Measurements from ENCODE around the gene NCBP3. TPM values are rescaled to one million over a fixed set of nuclear protein-coding genes. Genes with fewer than 3 reads are reported as not detected.
A peak's percentile ranks its signal among the peaks of the same experiment; 100 is the strongest.

Gene NCBP3
- total RNA-seq (10 to 100 TPM; 10.9 to 23.5 (median 17.7) TPM), polyA plus RNA-seq (10 to 100 TPM in 1 of 3 donors, 1 to 10 TPM in 2; 9.3 to 15.1 (median 9.9) TPM)
- long read RNA-seq, donor 1, full-length matches to known transcripts, result 5 of 8 reads
- long read RNA-seq, donor 1, partial matches to known transcripts, result 0 of 8 reads
- long read RNA-seq, donor 1, other reads (novel, unspliced or antisense), result 3 of 8 reads
- long read RNA-seq, donor 2, full-length matches to known transcripts, result 11 of 17 reads
- long read RNA-seq, donor 2, partial matches to known transcripts, result 1 of 17 reads
- long read RNA-seq, donor 2, other reads (novel, unspliced or antisense), result 5 of 17 reads

GRCh38 chr17:3845621-3846436, at the start of gene NCBP3:
Gene NCBP3, minus strand, starts transcription at chr17:3846246. Its CDS starts 23 bp downstream, at chr17:3846223.
- intact Hi-C loops (cut with DNase I), result loop anchor here in 1 of 2 donors (2.0 kb wide), 1 partner anchor 109 kb away; no protein-coding TSS in a partner anchor
- H3K27ac ChIP-seq, result peak within 1 kb of the TSS; percentile 94
- H3K4me3 ChIP-seq, result peak within 1 kb of the TSS; percentile 96
- peaks cover 13% of the 10 kb centered on the region for H3K4me1 ChIP-seq
- peaks cover 0 to 37% of the 10 kb centered on the region in 2 donors for H3K36me3 ChIP-seq (ENCODE audit: insufficient read depth in 1 of 2, low read depth in 1 of 2)
- DNase-seq (peak; percentile 91 to 94), ATAC-seq (peak; percentile 97 to 99 (median 98))
- TF ChIP-seq, protein P1, sequence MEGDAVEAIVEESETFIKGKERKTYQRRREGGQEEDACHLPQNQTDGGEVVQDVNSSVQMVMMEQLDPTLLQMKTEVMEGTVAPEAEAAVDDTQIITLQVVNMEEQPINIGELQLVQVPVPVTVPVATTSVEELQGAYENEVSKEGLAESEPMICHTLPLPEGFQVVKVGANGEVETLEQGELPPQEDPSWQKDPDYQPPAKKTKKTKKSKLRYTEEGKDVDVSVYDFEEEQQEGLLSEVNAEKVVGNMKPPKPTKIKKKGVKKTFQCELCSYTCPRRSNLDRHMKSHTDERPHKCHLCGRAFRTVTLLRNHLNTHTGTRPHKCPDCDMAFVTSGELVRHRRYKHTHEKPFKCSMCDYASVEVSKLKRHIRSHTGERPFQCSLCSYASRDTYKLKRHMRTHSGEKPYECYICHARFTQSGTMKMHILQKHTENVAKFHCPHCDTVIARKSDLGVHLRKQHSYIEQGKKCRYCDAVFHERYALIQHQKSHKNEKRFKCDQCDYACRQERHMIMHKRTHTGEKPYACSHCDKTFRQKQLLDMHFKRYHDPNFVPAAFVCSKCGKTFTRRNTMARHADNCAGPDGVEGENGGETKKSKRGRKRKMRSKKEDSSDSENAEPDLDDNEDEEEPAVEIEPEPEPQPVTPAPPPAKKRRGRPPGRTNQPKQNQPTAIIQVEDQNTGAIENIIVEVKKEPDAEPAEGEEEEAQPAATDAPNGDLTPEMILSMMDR (IDR thresholded peaks at IDR 0.05), result peak; percentile 92
- no peaks in the 10 kb centered on the region for H3K9me3 ChIP-seq
- H3K27me3 ChIP-seq (ENCODE audit: insufficient read depth in 3 of 3, low read length in 2 of 3), result no peaks in the 10 kb centered on the region
- WGBS, 3 donors, result 0% methylated on average over 64 to 76 of the region's 76 CpGs

DNA sequence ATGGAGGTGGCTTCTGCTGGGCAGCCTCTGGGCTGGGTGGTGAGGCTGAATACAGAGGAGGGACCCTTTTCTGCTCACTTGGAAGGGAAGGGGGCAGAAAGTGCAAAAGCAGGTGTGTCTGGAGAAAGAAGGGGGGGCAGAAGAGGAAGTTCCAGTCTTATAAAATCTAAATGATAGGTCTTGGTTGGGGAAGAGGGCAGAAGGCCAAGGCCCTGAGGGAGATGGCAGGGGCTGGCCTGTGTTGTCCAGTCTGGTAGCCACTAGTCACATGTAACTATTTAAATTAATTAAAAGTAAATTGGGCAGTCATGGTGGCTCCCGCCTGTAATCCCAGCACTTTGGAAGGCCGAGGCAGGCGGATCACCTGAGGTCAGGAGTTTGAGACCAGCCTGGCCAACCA, 49.3 kb upstream of the NCBP3 start:
- H3K4me3 ChIP-seq, result no peak overlapping the region
- TF ChIP-seq, protein P1 (IDR thresholded peaks at IDR 0.05), result no peak
- DNase-seq, result no peak
- H3K9me3 ChIP-seq, result no peaks in the 10 kb centered on the region
- ATAC-seq, result no peak
- peaks cover 19% of the 10 kb centered on the region for H3K4me1 ChIP-seq
- no peaks in the 10 kb centered on the region for H3K36me3 ChIP-seq (ENCODE audit: insufficient read depth in 1 of 2, low read depth in 1 of 2)
- no peaks in the 10 kb centered on the region for H3K27me3 ChIP-seq (ENCODE audit: insufficient read depth in 3 of 3, low read length in 2 of 3)
- intact Hi-C loops (cut with DNase I), result no loop called here
- H3K27ac ChIP-seq, result peak overlapping the region; percentile 68
- WGBS, 3 donors, result 97 to 100% (median 99%) methylated on average over 3 of the region's 3 CpGs

GRCh38 chr17:3894911-3895343, 48.9 kb upstream of the NCBP3 start:
- Histone ChIP-seq H3K9me3 (no peaks in the 10 kb centered on the region), H3K4me3 (no peak overlapping the region), H3K27me3 (ENCODE audit: insufficient read depth in 3 of 3, low read length in 2 of 3) (no peaks in the 10 kb centered on the region), H3K4me1 (peaks cover 19% of the 10 kb centered on the region), H3K36me3 (ENCODE audit: insufficient read depth in 1 of 2, low read depth in 1 of 2) (no peaks in the 10 kb centered on the region), H3K27ac (peak overlapping the region; percentile 68)
- TF ChIP-seq, protein P1 (IDR thresholded peaks at IDR 0.05), result no peak
- 20 to 32% (median 28%) methylated on average over 2 of the region's 2 CpGs for WGBS, 3 donors
- intact Hi-C loops (cut with DNase I), result no loop called here
- DNase-seq, result no peak
- peak in 1 of 4 donors; percentile 2 for ATAC-seq

- ATAC-seq (no peak), DNase-seq (no peak)
- H3K36me3 ChIP-seq (ENCODE audit: insufficient read depth in 1 of 2, low read depth in 1 of 2), result no peaks in the 10 kb centered on the region
- H3K27ac ChIP-seq, result peak overlapping the region; percentile 68
- H3K9me3 ChIP-seq, result no peaks in the 10 kb centered on the region
- intact Hi-C loops (cut with DNase I), result no loop called here
- no peak overlapping the region for H3K4me3 ChIP-seq
- no peaks in the 10 kb centered on the region for H3K27me3 ChIP-seq (ENCODE audit: insufficient read depth in 3 of 3, low read length in 2 of 3)
- WGBS, 3 donors, result 69 to 91% (median 71%) methylated on average over 5 of the region's 5 CpGs
- H3K4me1 ChIP-seq, result peaks cover 19% of the 10 kb centered on the region
- TF ChIP-seq, protein P1 (IDR thresholded peaks at IDR 0.05), result no peak
Observed at GRCh38 chr17:3894188-3894587, 48.1 kb upstream of the NCBP3 start.

Measured in psoas muscle (tissue), 8 donors.